GM23248 (cell line): ENCODE results near the gene MBD2. TPM values are rescaled to one million over a fixed set of nuclear protein-coding genes. Genes with fewer than 3 reads are reported as not detected.

Experiments used
- DNase-seq: peaks from one replicate; pipeline ENCODE4 v3.0.0-alpha.2; 2015
- H2AFZ ChIP-seq: fragments of 200-600 bp; sonication (generic); 2 replicates; pipeline ENCODE4 v1.6.1; 2016; ENCODE audit warnings: antibody characterized with exemption
- H3F3A ChIP-seq: fragments of 200-600 bp; sonication (generic); 2 replicates; pipeline ENCODE4 v1.6.1; 2016; ENCODE audit warnings: mild to moderate bottlenecking, antibody characterized with exemption, mixed run types; ENCODE audit not compliant: insufficient read depth
- H3K27ac ChIP-seq: fragments of 200-600 bp; sonication (generic); 2 replicates; pipeline ENCODE4 v1.5.1; 2016; ENCODE audit warnings: mild to moderate bottlenecking
- H3K27me3 ChIP-seq: fragments of 200-600 bp; sonication (generic); replicated peaks from 2 replicates; pipeline ENCODE4 v1.6.1; 2016; ENCODE audit warnings: mild to moderate bottlenecking; ENCODE audit not compliant: insufficient read depth
- H3K36me3 ChIP-seq: fragments of 200-600 bp; sonication (generic); 2 replicates; pipeline ENCODE4 v1.6.1; 2016; ENCODE audit warnings: low read depth, mild to moderate bottlenecking
- H3K4me1 ChIP-seq: fragments of 200-600 bp; sonication (generic); 2 replicates; pipeline ENCODE4 v1.6.1; 2016; ENCODE audit warnings: mild to moderate bottlenecking; ENCODE audit not compliant: insufficient read depth
- H3K4me2 ChIP-seq: fragments of 200-600 bp; sonication (generic); one replicate; pipeline ENCODE4 v1.6.1; 2016; ENCODE audit warnings: mild to moderate bottlenecking; ENCODE audit not compliant: unreplicated experiment
- H3K4me3 ChIP-seq: fragments of 200-600 bp; sonication (generic); 2 replicates; pipeline ENCODE4 v1.5.1; 2016; ENCODE audit warnings: mild to moderate bottlenecking
- H3K79me2 ChIP-seq: fragments of 200-600 bp; sonication (generic); 2 replicates; pipeline ENCODE4 v1.6.1; 2016; ENCODE audit warnings: mild to moderate bottlenecking; ENCODE audit not compliant: insufficient read depth
- H3K9ac ChIP-seq: fragments of 200-600 bp; sonication (generic); 2 replicates; pipeline ENCODE4 v1.6.1; 2016; ENCODE audit warnings: mild to moderate bottlenecking
- H3K9me2 ChIP-seq: fragments of 200-600 bp; sonication (generic); 2 replicates; pipeline ENCODE4 v1.6.1; 2016; ENCODE audit warnings: mixed run types, mild to moderate bottlenecking, moderate library complexity; ENCODE audit not compliant: insufficient read depth
- H3K9me3 ChIP-seq: fragments of 200-600 bp; sonication (generic); one replicate; pipeline ENCODE4 v1.6.1; 2017; ENCODE audit warnings: low read depth
- H4K20me1 ChIP-seq: fragments of 200-600 bp; sonication (generic); 2 replicates; pipeline ENCODE4 v1.6.0; 2016; ENCODE audit not compliant: insufficient read depth
- EZH2 ChIP-seq: fragments of 200-600 bp; sonication (generic); IDR thresholded peaks from 2 replicates; pipeline ENCODE4 v1.6.1; 2018; ENCODE audit warnings: antibody characterized with exemption, mild to moderate bottlenecking; ENCODE audit not compliant: insufficient read depth, poor library complexity, severe bottlenecking
- EZH2phosphoT487 ChIP-seq: fragments of 200-600 bp; sonication (generic); IDR thresholded peaks from 2 replicates; pipeline ENCODE4 v1.6.1; 2018; ENCODE audit warnings: antibody characterized with exemption, moderate library complexity, mild to moderate bottlenecking, low read depth; ENCODE audit not compliant: insufficient read depth
- WGBS, 2 experiments: methylation state at CpG; one replicate each; pipeline ENCODE4 v1.1.6; 2015 to 2017; ENCODE audit warnings: low lambda C conversion rate in 2 of 2, low coverage in 1 of 2; ENCODE audit errors: missing lambda C conversion rate in 2 of 2; 5-methylcytosine and 5-hydroxymethylcytosine counted together
- in situ Hi-C: fragments of 300-500 bp; cut with MboI; formaldehyde crosslinking; loops from 2 replicates; pipeline ENCODE4 v1.15.0; 2020
- polyA plus RNA-seq: library from polyadenylated mRNA; unstranded; fragments of >200 nt; fragmentation: Nextera tagmentation; extraction: Ambion mirVana; gene quantifications from 2 replicates; pipeline ENCODE4 v1.2.1, GENCODE V29; 2016
- total RNA-seq: library from RNA; depleted of rRNA; stranded (reverse); fragments of >200 nt; shearing (Covaris generic); gene quantifications from 2 replicates; pipeline ENCODE4 v1.2.3, GENCODE V29; 2014

Gene MBD2
- total and polyA plus RNA-seq, 2 experiments from 2014 or later: 9.5 to 27.2 TPM

- TF ChIP-seq EZH2 (no peak), EZH2phosphoT487 (no peak)
- Histone ChIP-seq H2AFZ (no peak overlapping the region), H3K9ac (no peak overlapping the region), H3K4me2 (no peak overlapping the region), H3K79me2 (no peaks in the 10 kb centered on the region), H3F3A (peaks cover 12% of the 10 kb centered on the region; the same call in 1 of the 2 replicates), H3K4me1 (peaks cover 31% of the 10 kb centered on the region), H3K27me3 (no peaks in the 10 kb centered on the region), H3K4me3 (no peak overlapping the region), H3K27ac (no peak overlapping the region), H3K36me3 (no peaks in the 10 kb centered on the region), H4K20me1 (no peaks in the 10 kb centered on the region), H3K9me2 (no peaks in the 10 kb centered on the region), H3K9me3 (no peaks in the 10 kb centered on the region)
- in situ Hi-C loops: no loop called here
- no peak for DNase-seq
- 72 to 76% methylated on average over 3 of the region's 3 CpGs for WGBS, 2 experiments
Measured at GRCh38 chr18:54135216-54135615, 89.3 kb downstream of the MBD2 start.

GRCh38 chr18:54134053-54134452 is 90.4 kb downstream of the MBD2 start:
- H3K9ac ChIP-seq: no peak overlapping the region
- H2AFZ ChIP-seq: no peak overlapping the region
- no peak overlapping the region for H3K27ac ChIP-seq
- H3K4me1 ChIP-seq: peaks cover 36% of the 10 kb centered on the region
- H3K9me2 ChIP-seq: no peaks in the 10 kb centered on the region
- H3K4me2 ChIP-seq: no peak overlapping the region
- H3K27me3 ChIP-seq: no peaks in the 10 kb centered on the region
- no peaks in the 10 kb centered on the region for H3K36me3 ChIP-seq
- H4K20me1 ChIP-seq: no peaks in the 10 kb centered on the region
- no peak overlapping the region for H3K4me3 ChIP-seq
- no peaks in the 10 kb centered on the region for H3K9me3 ChIP-seq
- in situ Hi-C loops: no loop called here
- no peaks in the 10 kb centered on the region for H3K79me2 ChIP-seq
- DNase-seq: no peak
- TF ChIP-seq EZH2: no peak
- TF ChIP-seq EZH2phosphoT487: no peak
- H3F3A ChIP-seq: peaks cover 14% of the 10 kb centered on the region; the same call in 1 of the 2 replicates

- Histone ChIP-seq H3K9ac (no peak overlapping the region), H3K9me3 (no peaks in the 10 kb centered on the region), H3K4me3 (no peak overlapping the region), H3K79me2 (no peaks in the 10 kb centered on the region), H3K27me3 (no peaks in the 10 kb centered on the region), H3K4me2 (no peak overlapping the region), H3F3A (peaks cover 14% of the 10 kb centered on the region; the same call in 1 of the 2 replicates), H2AFZ (no peak overlapping the region), H3K4me1 (peaks cover 29% of the 10 kb centered on the region), H3K9me2 (no peaks in the 10 kb centered on the region), H4K20me1 (no peaks in the 10 kb centered on the region), H3K27ac (no peak overlapping the region), H3K36me3 (no peaks in the 10 kb centered on the region)
- in situ Hi-C loops: no loop called here
- TF ChIP-seq EZH2 (no peak), EZH2phosphoT487 (no peak)
- DNase-seq: no peak
Measured at GRCh38 chr18:54130631-54131030, 93.8 kb downstream of the MBD2 start.

GRCh38 chr18:54130177-54130576 is 94.3 kb downstream of the MBD2 start:
- Histone ChIP-seq H3K9me2 (no peaks in the 10 kb centered on the region), H3F3A (peaks cover 14% of the 10 kb centered on the region; the same call in 1 of the 2 replicates), H2AFZ (no peak overlapping the region), H3K79me2 (no peaks in the 10 kb centered on the region), H3K27ac (no peak overlapping the region), H3K4me1 (peaks cover 26% of the 10 kb centered on the region), H3K9me3 (no peaks in the 10 kb centered on the region), H3K36me3 (no peaks in the 10 kb centered on the region), H3K9ac (no peak overlapping the region), H3K4me2 (no peak overlapping the region), H4K20me1 (no peaks in the 10 kb centered on the region), H3K4me3 (no peak overlapping the region), H3K27me3 (no peaks in the 10 kb centered on the region)
- in situ Hi-C loops: no loop called here
- no peak for TF ChIP-seq EZH2
- TF ChIP-seq EZH2phosphoT487: no peak
- peak; percentile 45 for DNase-seq

GRCh38 chr18:54129448-54130067 is 94.9 kb downstream of the MBD2 start:
- Histone ChIP-seq H2AFZ (no peak overlapping the region), H3K27ac (no peak overlapping the region), H3F3A (peaks cover 14% of the 10 kb centered on the region; the same call in 1 of the 2 replicates), H3K4me1 (peaks cover 24% of the 10 kb centered on the region), H3K9me2 (no peaks in the 10 kb centered on the region), H3K36me3 (no peaks in the 10 kb centered on the region), H3K4me3 (no peak overlapping the region), H3K27me3 (no peaks in the 10 kb centered on the region), H3K4me2 (no peak overlapping the region), H4K20me1 (no peaks in the 10 kb centered on the region), H3K9ac (no peak overlapping the region), H3K79me2 (no peaks in the 10 kb centered on the region), H3K9me3 (no peaks in the 10 kb centered on the region)
- 39 to 45% methylated on average over 4 of the region's 4 CpGs for WGBS, 2 experiments
- no peak for TF ChIP-seq EZH2phosphoT487
- no peak for TF ChIP-seq EZH2
- in situ Hi-C loops: loop anchor here (10.0 kb wide), 1 partner anchor 565 kb away; no protein-coding TSS in a partner anchor
- no peak for DNase-seq
